Endometrium (tissue), 2 donors: Measurements from ENCODE around the gene SPEM3.
"Not testable (repeated sequence)": the region's sequence is repeated elsewhere in the genome, so short reads cannot be mapped to it uniquely, and the experiment has no call there.

Source experiments
- FAIRE-seq: peaks from 2 replicates; lab custom pipeline; 2012; peaks lifted over from hg19 to GRCh38; lab: Jason Lieb, UNC
- donor health status: control.
- donor health status: control.

Gene SPEM3

GRCh38 chr17:7442142-7442541 is 13.5 kb downstream of the SPEM3 start:
- FAIRE-seq = no peak

GRCh38 chr17:7443499-7444485 is 15.1 kb downstream of the SPEM3 start:
- FAIRE-seq = no peak

GRCh38 chr17:7444682-7445618 is 16.3 kb downstream of the SPEM3 start, which contains the start of gene CHRNB1:
Gene CHRNB1, plus strand, starts transcription at chr17:7445061. Its CDS starts 67 bp downstream, at chr17:7445128.
- no peak for FAIRE-seq

GRCh38 chr17:7445619-7445968 is 16.9 kb downstream of the SPEM3 start:
- FAIRE-seq = no peak

- FAIRE-seq = no peak
Observed at GRCh38 chr17:7448461-7448860, 19.8 kb downstream of the SPEM3 start.

GRCh38 chr17:7459961-7460545 is 31.4 kb downstream of the SPEM3 start:
- FAIRE-seq = no peak

- no peak for FAIRE-seq
Observed at GRCh38 chr17:7460850-7461660, 32.4 kb downstream of the SPEM3 start.

GRCh38 chr17:7462474-7463371 is 34.1 kb downstream of the SPEM3 start:
- FAIRE-seq = no peak

GRCh38 chr17:7463372-7463846 is 34.8 kb downstream of the SPEM3 start:
- no peak for FAIRE-seq

GRCh38 chr17:7464081-7464480 is 35.4 kb downstream of the SPEM3 start:
- FAIRE-seq = no peak

GRCh38 chr17:7465597-7466275 is 37.1 kb downstream of the SPEM3 start:
- no peak for FAIRE-seq

- FAIRE-seq = no peak
Observed at GRCh38 chr17:7466318-7466638, 37.6 kb downstream of the SPEM3 start.

GRCh38 chr17:7466639-7467341 is 38.1 kb downstream of the SPEM3 start:
- FAIRE-seq = no peak

- no peak for FAIRE-seq
Observed at GRCh38 chr17:7467498-7467897, 38.8 kb downstream of the SPEM3 start.

GRCh38 chr17:7468290-7468689 is 39.6 kb downstream of the SPEM3 start:
- no peak for FAIRE-seq

- FAIRE-seq = no peak
Observed at GRCh38 chr17:7468804-7469389, 40.2 kb downstream of the SPEM3 start.

- FAIRE-seq = not testable (repeated sequence)
Observed at GRCh38 chr17:7469843-7470242, 41.2 kb downstream of the SPEM3 start.

GRCh38 chr17:7470457-7470973 is 41.9 kb downstream of the SPEM3 start:
- not testable (repeated sequence) for FAIRE-seq
